Measurements from ENCODE around the gene MRPL43.

The MRPL43 gene

DNA sequence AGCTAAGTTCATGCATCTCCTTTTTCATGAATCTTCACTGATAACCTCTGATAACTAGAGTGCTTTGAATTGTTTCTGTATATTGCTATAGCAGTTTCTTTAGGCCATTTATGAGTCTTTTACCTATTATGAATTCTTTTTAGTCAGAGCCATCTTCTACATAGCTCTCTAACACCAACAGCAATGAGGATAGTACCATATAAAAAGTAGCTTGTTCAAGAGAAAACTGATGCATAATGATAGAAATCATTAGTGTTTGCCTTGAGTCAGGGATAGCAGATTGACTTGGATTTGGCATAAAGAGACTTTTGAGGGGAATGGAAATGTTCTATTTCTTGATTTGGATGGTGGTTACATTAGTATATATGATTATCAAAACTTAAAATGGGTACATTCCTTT is 43.8 kb downstream of the MRPL43 start:
- peaks cover 55 to 78% of the 10 kb centered on the region in 2 donors for H3K36me3 ChIP-seq (ENCODE audit: control insufficient read depth in 1 of 2, insufficient read depth in 2 of 2, low read length in 2 of 2)
- H3K4me1 ChIP-seq (ENCODE audit: control insufficient read depth in 1 of 2, insufficient read depth in 2 of 2, low read length in 2 of 2), result no peaks in the 10 kb centered on the region
- H3K27me3 ChIP-seq (ENCODE audit: low read depth, low read length), result no peaks in the 10 kb centered on the region
- no peak overlapping the region for H3K27ac ChIP-seq (ENCODE audit: low read length)
- no peak overlapping the region for H3K4me3 ChIP-seq (ENCODE audit: low read depth in 1 of 2, low read length in 2 of 2)
- H3K9me3 ChIP-seq (ENCODE audit: control insufficient read depth in 1 of 2, low read length in 2 of 2), result no peaks in the 10 kb centered on the region

DNA sequence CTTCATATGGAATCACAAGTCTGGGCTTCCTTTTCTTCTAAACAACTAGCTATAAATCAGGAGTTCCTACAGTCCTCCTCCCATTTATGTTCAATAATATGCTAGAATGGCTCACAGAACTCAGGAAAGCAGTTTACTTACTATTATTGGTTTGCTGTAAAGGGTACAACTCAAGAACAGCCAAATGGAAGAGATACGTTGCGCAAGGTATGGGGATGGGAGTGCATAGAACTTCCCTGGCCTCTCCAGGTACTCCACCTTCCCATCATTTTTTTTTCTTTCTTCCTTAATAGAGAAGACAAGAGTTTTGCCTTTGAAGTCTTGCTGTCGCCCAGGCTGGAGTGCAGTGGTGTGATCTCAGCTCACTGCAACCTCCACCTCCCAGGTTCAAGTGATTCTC is 45.1 kb downstream of the MRPL43 start:
- H3K9me3 ChIP-seq (ENCODE audit: control insufficient read depth in 1 of 2, low read length in 2 of 2), result no peaks in the 10 kb centered on the region
- H3K4me1 ChIP-seq (ENCODE audit: control insufficient read depth in 1 of 2, insufficient read depth in 2 of 2, low read length in 2 of 2), result no peaks in the 10 kb centered on the region
- H3K36me3 ChIP-seq (ENCODE audit: control insufficient read depth in 1 of 2, insufficient read depth in 2 of 2, low read length in 2 of 2), result peaks cover 54 to 78% of the 10 kb centered on the region in 2 donors
- H3K27ac ChIP-seq (ENCODE audit: low read length), result no peak overlapping the region
- no peak overlapping the region for H3K4me3 ChIP-seq (ENCODE audit: low read depth in 1 of 2, low read length in 2 of 2)
- no peaks in the 10 kb centered on the region for H3K27me3 ChIP-seq (ENCODE audit: low read depth, low read length)

DNA sequence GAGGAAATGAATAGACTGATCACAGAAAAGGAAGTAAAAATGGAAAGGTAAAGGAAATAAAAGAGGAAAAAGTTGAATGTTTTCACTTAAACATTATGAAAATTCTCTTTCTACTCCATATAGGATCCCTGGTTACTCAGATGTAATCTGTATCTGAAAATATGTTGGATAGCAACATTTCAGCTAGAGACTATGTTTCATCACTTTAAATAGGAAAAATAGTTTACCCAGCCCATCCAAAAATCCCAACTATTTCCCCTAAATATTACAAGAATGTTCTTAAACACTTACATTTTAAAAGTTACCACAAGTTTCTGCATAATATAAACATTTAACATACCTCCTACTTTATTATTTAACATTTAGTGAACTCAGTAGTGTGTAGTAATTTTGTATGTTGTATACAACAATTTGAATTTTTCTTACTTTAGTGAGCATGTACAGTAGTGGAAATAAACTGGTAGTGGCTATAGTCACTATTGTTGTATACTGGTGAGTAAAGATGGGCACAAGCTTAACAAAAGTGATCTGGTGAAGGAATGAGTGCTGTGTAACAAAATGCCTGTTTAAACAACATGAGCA is 47.4 kb downstream of the MRPL43 start:
- Histone ChIP-seq H3K27ac (ENCODE audit: low read length) (no peak overlapping the region), H3K4me1 (ENCODE audit: control insufficient read depth in 1 of 2, insufficient read depth in 2 of 2, low read length in 2 of 2) (no peaks in the 10 kb centered on the region), H3K27me3 (ENCODE audit: low read depth, low read length) (no peaks in the 10 kb centered on the region), H3K4me3 (ENCODE audit: low read depth in 1 of 2, low read length in 2 of 2) (no peak overlapping the region), H3K36me3 (ENCODE audit: control insufficient read depth in 1 of 2, insufficient read depth in 2 of 2, low read length in 2 of 2) (peaks cover 36 to 71% of the 10 kb centered on the region in 2 donors), H3K9me3 (ENCODE audit: control insufficient read depth in 1 of 2, low read length in 2 of 2) (no peaks in the 10 kb centered on the region)

Measured in muscle layer of duodenum (tissue), 2 donors.